NCI-H2196 treated with DMSO at 0.1 percent for 48 hours (cell line): Measurements from ENCODE around the gene SORCS2.

Experiments
- DNase-seq: peaks from one replicate; lab custom pipeline; 2025; ENCODE audit not compliant: unreplicated experiment; lab: John Stamatoyannopoulos, UW

Gene SORCS2

GRCh38 chr4:7299908-7300710 lies 107.8 kb downstream of the SORCS2 start:
- no peak for DNase-seq

- no peak for DNase-seq
Observed at GRCh38 chr4:7300711-7301095, 108.4 kb downstream of the SORCS2 start.

GRCh38 chr4:7301126-7301785 lies 108.9 kb downstream of the SORCS2 start:
- DNase-seq, result no peak

GRCh38 chr4:7301846-7302630 lies 109.7 kb downstream of the SORCS2 start:
- no peak for DNase-seq

GRCh38 chr4:7302781-7303404 lies 110.6 kb downstream of the SORCS2 start:
- DNase-seq, result no peak

GRCh38 chr4:7303561-7303960 lies 111.2 kb downstream of the SORCS2 start:
- no peak for DNase-seq

GRCh38 chr4:7304436-7304835 lies 112.1 kb downstream of the SORCS2 start:
- DNase-seq, result no peak

GRCh38 chr4:7306021-7306965 lies 114.0 kb downstream of the SORCS2 start:
- no peak for DNase-seq

GRCh38 chr4:7306986-7307385 lies 114.6 kb downstream of the SORCS2 start:
- no peak for DNase-seq

- DNase-seq, result no peak
Observed at GRCh38 chr4:7307394-7308099, 115.2 kb downstream of the SORCS2 start.

GRCh38 chr4:7309181-7309580 lies 116.8 kb downstream of the SORCS2 start:
- DNase-seq, result no peak

- DNase-seq, result no peak
Observed at GRCh38 chr4:7309636-7310390, 117.5 kb downstream of the SORCS2 start.

- no peak for DNase-seq
Observed at GRCh38 chr4:7310451-7310850, 118.1 kb downstream of the SORCS2 start.

- no peak for DNase-seq
Observed at GRCh38 chr4:7311205-7311604, 118.9 kb downstream of the SORCS2 start.

GRCh38 chr4:7312691-7313090 lies 120.4 kb downstream of the SORCS2 start:
- DNase-seq, result no peak

GRCh38 chr4:7313347-7313811 lies 121.0 kb downstream of the SORCS2 start:
- DNase-seq, result no peak

- DNase-seq, result no peak
Observed at GRCh38 chr4:7313991-7314390, 121.7 kb downstream of the SORCS2 start.

GRCh38 chr4:7315286-7315685 lies 122.9 kb downstream of the SORCS2 start:
- no peak for DNase-seq

- DNase-seq, result no peak
Observed at GRCh38 chr4:7315935-7316334, 123.6 kb downstream of the SORCS2 start.
